ENCODE data around the gene CFAP46. TPM values are rescaled to one million over a fixed set of nuclear protein-coding genes. Genes with fewer than 3 reads are reported as not detected.

CFAP46 gene
- total RNA-seq, 1 experiment from 2014 or later = 3.3 TPM

DNA sequence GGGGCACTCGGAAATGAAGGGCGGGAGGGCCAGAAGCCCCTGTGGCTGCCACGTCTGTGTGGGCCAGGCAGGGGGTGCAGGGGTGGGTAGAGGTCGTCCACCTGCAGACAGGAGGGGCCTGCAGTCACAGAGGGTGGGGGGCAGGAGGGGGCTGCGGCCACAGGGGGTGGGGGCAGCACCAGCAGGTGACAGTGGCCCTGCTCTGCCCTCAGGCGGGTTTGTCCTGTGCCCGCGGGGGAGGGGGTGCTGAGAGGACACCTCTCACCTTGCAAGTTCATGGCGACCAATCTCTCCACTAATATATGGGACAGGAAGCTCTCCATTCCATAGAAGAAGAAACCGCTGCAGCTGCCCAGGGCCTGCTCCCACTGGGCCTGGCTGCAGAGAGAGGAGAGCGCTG is 129.8 kb downstream of the CFAP46 start (continued):
- TF ChIP-seq, protein P1, sequence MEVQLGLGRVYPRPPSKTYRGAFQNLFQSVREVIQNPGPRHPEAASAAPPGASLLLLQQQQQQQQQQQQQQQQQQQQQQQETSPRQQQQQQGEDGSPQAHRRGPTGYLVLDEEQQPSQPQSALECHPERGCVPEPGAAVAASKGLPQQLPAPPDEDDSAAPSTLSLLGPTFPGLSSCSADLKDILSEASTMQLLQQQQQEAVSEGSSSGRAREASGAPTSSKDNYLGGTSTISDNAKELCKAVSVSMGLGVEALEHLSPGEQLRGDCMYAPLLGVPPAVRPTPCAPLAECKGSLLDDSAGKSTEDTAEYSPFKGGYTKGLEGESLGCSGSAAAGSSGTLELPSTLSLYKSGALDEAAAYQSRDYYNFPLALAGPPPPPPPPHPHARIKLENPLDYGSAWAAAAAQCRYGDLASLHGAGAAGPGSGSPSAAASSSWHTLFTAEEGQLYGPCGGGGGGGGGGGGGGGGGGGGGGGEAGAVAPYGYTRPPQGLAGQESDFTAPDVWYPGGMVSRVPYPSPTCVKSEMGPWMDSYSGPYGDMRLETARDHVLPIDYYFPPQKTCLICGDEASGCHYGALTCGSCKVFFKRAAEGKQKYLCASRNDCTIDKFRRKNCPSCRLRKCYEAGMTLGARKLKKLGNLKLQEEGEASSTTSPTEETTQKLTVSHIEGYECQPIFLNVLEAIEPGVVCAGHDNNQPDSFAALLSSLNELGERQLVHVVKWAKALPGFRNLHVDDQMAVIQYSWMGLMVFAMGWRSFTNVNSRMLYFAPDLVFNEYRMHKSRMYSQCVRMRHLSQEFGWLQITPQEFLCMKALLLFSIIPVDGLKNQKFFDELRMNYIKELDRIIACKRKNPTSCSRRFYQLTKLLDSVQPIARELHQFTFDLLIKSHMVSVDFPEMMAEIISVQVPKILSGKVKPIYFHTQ (CRISPR knock-in tag; IDR thresholded peaks at IDR 0.05) = no peak
- no peak for TF ChIP-seq ZNF219 (CRISPR knock-in tag; IDR thresholded peaks at IDR 0.05; ENCODE audit: borderline replicate concordance)
- TF ChIP-seq CREM (CRISPR knock-in tag; IDR thresholded peaks at IDR 0.05) = no peak

DNA sequence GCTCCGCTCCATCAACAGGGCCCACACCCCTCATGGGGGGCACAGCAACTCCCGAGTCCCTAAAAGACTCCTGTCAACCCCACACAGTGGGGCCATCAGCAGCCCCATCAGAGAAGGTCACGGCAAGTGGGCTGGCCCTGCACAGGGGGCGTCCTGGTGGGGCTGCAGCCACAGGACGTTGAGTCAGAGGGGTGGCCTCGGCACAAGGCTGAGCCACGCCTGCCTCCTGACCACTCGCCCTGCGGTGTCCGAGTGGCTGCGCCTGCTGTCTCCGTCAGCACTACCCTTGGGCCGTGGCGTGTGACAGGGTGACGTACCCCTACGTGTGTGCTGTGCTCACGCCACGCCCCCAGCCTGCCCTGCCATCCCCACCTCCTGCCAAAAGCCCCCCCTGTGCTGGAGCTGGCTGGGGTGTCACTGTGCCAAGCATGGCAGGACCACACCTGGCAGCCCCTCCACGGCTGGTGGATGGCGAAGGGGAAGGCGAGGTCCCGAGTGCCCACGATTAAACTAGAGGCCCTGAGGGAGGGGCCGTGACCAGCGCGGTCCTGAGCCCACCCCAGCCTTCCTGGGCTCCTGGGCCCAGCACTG is 130.4 kb downstream of the CFAP46 start:
- H3K27ac Mint-ChIP-seq = no peak overlapping the region
- ChIA-PET POLR2A (no interaction called here), CTCF (no interaction called here)
- no peak for ATAC-seq
- no peaks in the 10 kb centered on the region for H3K36me3 Mint-ChIP-seq
- H3K27me3 Mint-ChIP-seq (ENCODE audit: low read depth) = no peaks in the 10 kb centered on the region
- H3K4me3 Mint-ChIP-seq = no peak overlapping the region
- TF ChIP-seq FOXK1 (CRISPR knock-in tag; IDR thresholded peaks at IDR 0.05) (no peak), PRRX2 (CRISPR knock-in tag; IDR thresholded peaks at IDR 0.05) (no peak), ETV6 (CRISPR knock-in tag; IDR thresholded peaks at IDR 0.05) (no peak), ZNF138 (CRISPR knock-in tag; conservative IDR thresholded peaks at IDR 0.05) (no peak), SMAD4 (CRISPR knock-in tag; IDR thresholded peaks at IDR 0.05) (no peak), RELA (CRISPR knock-in tag; IDR thresholded peaks at IDR 0.05; ENCODE audit: borderline replicate concordance) (no peak)
- TF ChIP-seq, protein P2, sequence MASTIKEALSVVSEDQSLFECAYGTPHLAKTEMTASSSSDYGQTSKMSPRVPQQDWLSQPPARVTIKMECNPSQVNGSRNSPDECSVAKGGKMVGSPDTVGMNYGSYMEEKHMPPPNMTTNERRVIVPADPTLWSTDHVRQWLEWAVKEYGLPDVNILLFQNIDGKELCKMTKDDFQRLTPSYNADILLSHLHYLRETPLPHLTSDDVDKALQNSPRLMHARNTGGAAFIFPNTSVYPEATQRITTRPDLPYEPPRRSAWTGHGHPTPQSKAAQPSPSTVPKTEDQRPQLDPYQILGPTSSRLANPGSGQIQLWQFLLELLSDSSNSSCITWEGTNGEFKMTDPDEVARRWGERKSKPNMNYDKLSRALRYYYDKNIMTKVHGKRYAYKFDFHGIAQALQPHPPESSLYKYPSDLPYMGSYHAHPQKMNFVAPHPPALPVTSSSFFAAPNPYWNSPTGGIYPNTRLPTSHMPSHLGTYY (CRISPR knock-in tag; IDR thresholded peaks at IDR 0.05) = no peak
- TF ChIP-seq, protein P3, sequence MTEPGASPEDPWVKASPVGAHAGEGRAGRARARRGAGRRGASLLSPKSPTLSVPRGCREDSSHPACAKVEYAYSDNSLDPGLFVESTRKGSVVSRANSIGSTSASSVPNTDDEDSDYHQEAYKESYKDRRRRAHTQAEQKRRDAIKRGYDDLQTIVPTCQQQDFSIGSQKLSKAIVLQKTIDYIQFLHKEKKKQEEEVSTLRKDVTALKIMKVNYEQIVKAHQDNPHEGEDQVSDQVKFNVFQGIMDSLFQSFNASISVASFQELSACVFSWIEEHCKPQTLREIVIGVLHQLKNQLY (CRISPR knock-in tag; IDR thresholded peaks at IDR 0.05) = no peak
- no peaks in the 10 kb centered on the region for H3K4me1 Mint-ChIP-seq
- no peaks in the 10 kb centered on the region for H3K9me3 Mint-ChIP-seq
- DNase-seq (ENCODE audit: low spot score) = no peak

DNA sequence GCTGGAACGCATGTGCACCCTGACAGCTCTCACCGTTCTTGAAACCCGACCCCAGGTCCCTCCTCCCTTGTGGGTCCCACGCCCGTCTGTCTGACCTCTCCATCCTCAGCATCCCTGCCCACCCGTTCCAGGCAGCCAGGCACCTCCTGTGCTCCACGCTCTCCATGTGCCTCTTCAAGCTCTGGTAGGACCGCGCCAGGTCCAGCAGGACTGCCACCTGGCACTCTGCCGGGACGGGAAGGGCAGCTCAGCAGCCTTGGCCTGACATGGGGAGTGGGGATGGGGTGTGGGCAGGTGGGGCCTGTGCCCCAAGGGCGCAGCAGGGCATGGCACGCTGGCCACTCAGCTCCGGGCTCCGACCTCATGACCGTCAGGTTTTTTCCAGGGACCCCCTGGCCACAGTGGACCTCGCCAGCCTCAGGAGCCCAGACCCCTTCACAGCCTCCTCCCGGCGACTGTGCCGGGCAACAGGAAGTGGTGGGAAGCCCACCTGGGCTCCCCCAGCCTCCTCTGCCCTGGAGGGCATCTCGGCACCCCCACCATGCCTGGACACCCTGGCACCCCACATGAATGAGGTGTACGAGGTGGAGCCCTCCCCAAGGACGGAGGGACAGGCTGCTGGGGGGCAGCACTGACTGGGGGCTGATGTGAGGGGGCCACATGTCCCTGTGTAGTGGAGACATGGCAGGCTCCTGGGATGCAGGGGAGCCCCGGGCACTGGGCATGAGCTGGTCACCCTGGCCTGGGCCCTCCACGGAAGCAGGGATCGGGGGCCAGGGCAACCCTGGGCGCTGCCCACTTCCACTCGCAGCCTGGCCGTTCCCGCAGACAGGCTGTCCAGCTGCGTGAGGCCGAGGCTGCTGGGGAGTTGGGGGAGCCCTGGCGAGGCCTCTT is 131.3 kb downstream of the CFAP46 start:
- CTCF ChIA-PET = interaction anchor here (1.3 kb wide), 1 partner anchor 156 kb away, joined by 3 read pairs; no protein-coding TSS in a partner anchor
- no peaks in the 10 kb centered on the region for H3K9me3 Mint-ChIP-seq

DNA sequence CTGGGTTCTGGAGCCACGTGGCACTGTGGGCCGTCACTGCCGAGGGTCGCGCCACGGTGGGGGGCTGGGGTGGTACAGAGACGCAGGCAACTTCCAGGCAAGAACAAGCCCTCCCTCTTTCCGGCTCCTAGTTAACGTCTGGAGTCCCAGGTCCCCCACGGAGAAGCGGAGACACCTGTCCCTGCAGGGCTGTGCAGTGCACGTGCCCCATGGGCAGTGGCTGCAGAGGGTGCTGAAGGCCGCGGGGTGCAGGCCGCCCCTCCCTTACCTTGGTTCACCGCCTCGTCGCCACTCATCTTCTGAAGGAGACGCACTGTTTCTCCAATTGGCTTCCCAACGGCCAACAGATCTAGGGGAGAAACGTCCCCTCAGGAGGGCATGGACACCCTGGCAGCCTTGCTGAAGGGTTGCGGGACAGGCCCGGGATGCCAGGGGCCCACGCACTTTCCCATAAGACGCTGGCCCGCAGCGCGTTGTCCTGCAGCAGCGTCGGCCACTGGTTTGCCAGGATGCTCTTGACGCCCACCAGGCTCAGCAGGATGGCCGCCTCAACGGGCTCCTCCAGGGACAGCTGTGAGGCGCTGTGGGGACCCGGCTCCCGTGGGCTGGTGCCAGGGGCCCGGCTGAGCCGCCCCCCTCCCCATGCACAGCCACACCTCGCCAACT is 132.1 kb downstream of the CFAP46 start:
- H3K4me3 Mint-ChIP-seq = no peak overlapping the region
- ChIA-PET CTCF (interaction anchor here (1.3 kb wide), 1 partner anchor 156 kb away, joined by 3 read pairs; no protein-coding TSS in a partner anchor), POLR2A (no interaction called here)
- no peaks in the 10 kb centered on the region for H3K36me3 Mint-ChIP-seq
- H3K27me3 Mint-ChIP-seq (ENCODE audit: low read depth) = no peaks in the 10 kb centered on the region
- DNase-seq (ENCODE audit: low spot score) (no peak), ATAC-seq (no peak)
- H3K27ac Mint-ChIP-seq = no peak overlapping the region
- no peaks in the 10 kb centered on the region for H3K4me1 Mint-ChIP-seq
- H3K9me3 Mint-ChIP-seq = no peaks in the 10 kb centered on the region
- TF ChIP-seq ZNF121 (CRISPR knock-in tag; IDR thresholded peaks at IDR 0.05) (no peak), ZNF138 (CRISPR knock-in tag; conservative IDR thresholded peaks at IDR 0.05) (no peak), TEAD4 (CRISPR knock-in tag; IDR thresholded peaks at IDR 0.05) (no peak), GRHL2 (CRISPR knock-in tag; IDR thresholded peaks at IDR 0.05; ENCODE audit: insufficient replicate concordance, severe bottlenecking) (no peak), MXD4 (CRISPR knock-in tag; IDR thresholded peaks at IDR 0.05; ENCODE audit: borderline replicate concordance) (no peak), FOXP1 (CRISPR knock-in tag; IDR thresholded peaks at IDR 0.05; ENCODE audit: borderline replicate concordance) (no peak), RELA (CRISPR knock-in tag; IDR thresholded peaks at IDR 0.05; ENCODE audit: borderline replicate concordance) (no peak), CREB1 (CRISPR knock-in tag; IDR thresholded peaks at IDR 0.05) (no peak)
- TF ChIP-seq, protein P4, sequence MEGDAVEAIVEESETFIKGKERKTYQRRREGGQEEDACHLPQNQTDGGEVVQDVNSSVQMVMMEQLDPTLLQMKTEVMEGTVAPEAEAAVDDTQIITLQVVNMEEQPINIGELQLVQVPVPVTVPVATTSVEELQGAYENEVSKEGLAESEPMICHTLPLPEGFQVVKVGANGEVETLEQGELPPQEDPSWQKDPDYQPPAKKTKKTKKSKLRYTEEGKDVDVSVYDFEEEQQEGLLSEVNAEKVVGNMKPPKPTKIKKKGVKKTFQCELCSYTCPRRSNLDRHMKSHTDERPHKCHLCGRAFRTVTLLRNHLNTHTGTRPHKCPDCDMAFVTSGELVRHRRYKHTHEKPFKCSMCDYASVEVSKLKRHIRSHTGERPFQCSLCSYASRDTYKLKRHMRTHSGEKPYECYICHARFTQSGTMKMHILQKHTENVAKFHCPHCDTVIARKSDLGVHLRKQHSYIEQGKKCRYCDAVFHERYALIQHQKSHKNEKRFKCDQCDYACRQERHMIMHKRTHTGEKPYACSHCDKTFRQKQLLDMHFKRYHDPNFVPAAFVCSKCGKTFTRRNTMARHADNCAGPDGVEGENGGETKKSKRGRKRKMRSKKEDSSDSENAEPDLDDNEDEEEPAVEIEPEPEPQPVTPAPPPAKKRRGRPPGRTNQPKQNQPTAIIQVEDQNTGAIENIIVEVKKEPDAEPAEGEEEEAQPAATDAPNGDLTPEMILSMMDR (IDR thresholded peaks at IDR 0.05) = no peak
- TF ChIP-seq, protein P2 (CRISPR knock-in tag; IDR thresholded peaks at IDR 0.05) = no peak

More for the DNA sequence above, 131.3 kb downstream of the CFAP46 start:
- ATAC-seq (no peak), DNase-seq (ENCODE audit: low spot score) (no peak)
- Mint-ChIP-seq H3K4me3 (no peak overlapping the region), H3K36me3 (no peaks in the 10 kb centered on the region), H3K27ac (no peak overlapping the region), H3K4me1 (no peaks in the 10 kb centered on the region), H3K27me3 (ENCODE audit: low read depth) (no peaks in the 10 kb centered on the region)
- POLR2A ChIA-PET = no interaction called here
- no peak for TF ChIP-seq JUN (CRISPR knock-in tag; IDR thresholded peaks at IDR 0.05)
- TF ChIP-seq JAZF1 (CRISPR knock-in tag; IDR thresholded peaks at IDR 0.05) = no peak
- no peak for TF ChIP-seq NR2C2 (CRISPR knock-in tag; IDR thresholded peaks at IDR 0.05)
- no peak for TF ChIP-seq RELA (CRISPR knock-in tag; IDR thresholded peaks at IDR 0.05; ENCODE audit: borderline replicate concordance)
